ENCODE results near the gene NEK2. TPM values are rescaled to one million over a fixed set of nuclear protein-coding genes. Genes with fewer than 3 reads are reported as not detected.

The NEK2 gene
- total RNA-seq, 1 experiment from 2014 or later, result 17.6 TPM

- no peaks in the 10 kb centered on the region for H4K20me1 ChIP-seq (ENCODE audit: control insufficient read depth, insufficient read depth, insufficient read length)
- no peak overlapping the region for H3K4ac ChIP-seq (ENCODE audit: low read depth, low read length)
- H4K91ac ChIP-seq (ENCODE audit: insufficient read length, low read depth, low read length), result no peak overlapping the region
- H4K5ac ChIP-seq (ENCODE audit: insufficient read length, low read depth, low read length), result no peak overlapping the region
- no peak overlapping the region for H2BK20ac ChIP-seq (ENCODE audit: low read depth, low read length, poor library complexity, severe bottlenecking)
- TF ChIP-seq CTCF (conservative IDR thresholded peaks at IDR 0.05), result no peak
- H3K14ac ChIP-seq (ENCODE audit: insufficient read depth, low read length), result no peak overlapping the region
- Mint-ChIP-seq H3K4me3 (no peak overlapping the region), H3K9me3 (no peaks in the 10 kb centered on the region), H3K36me3 (ENCODE audit: insufficient read depth in 1 of 3, low read depth in 3 of 3) (no peaks in the 10 kb centered on the region), H3K27ac (no peak overlapping the region), H3K27me3 (ENCODE audit: low read depth) (no peaks in the 10 kb centered on the region; the same call in 1 of the 2 replicates), H3K4me1 (peaks cover 5 to 6% of the 10 kb centered on the region in 2 experiments)
- no peaks in the 10 kb centered on the region for H3K23me2 ChIP-seq (ENCODE audit: insufficient read length, low read depth, low read length, poor library complexity, severe bottlenecking)
- no peak overlapping the region for H2AK5ac ChIP-seq (ENCODE audit: insufficient read length, low read length)
- H3K79me1 ChIP-seq (ENCODE audit: insufficient read depth, low read depth, low read length, poor library complexity, severe bottlenecking), result no peaks in the 10 kb centered on the region
- no peak overlapping the region for H4K8ac ChIP-seq (replicated peaks; ENCODE audit: insufficient read length, low read depth, low read length)
- H3K18ac ChIP-seq (ENCODE audit: insufficient read length, low read depth, low read length), result no peak overlapping the region
- no peaks in the 10 kb centered on the region for H3K27me3 ChIP-seq (ENCODE audit: insufficient read depth, low read length)
- no peak overlapping the region for H3T11ph ChIP-seq (ENCODE audit: low read length)
- H2BK15ac ChIP-seq (ENCODE audit: low read depth, low read length), result no peak overlapping the region
- no peak overlapping the region for H3K27ac ChIP-seq (ENCODE audit: insufficient read length, low read depth, low read length)
- H3K56ac ChIP-seq (ENCODE audit: insufficient read length, low read depth, low read length), result no peak overlapping the region
- DNase-seq, result no peak
- H3K4me2 ChIP-seq (ENCODE audit: insufficient read depth, insufficient read length, low read length), result no peak overlapping the region
- no peak overlapping the region for H3K23ac ChIP-seq (ENCODE audit: insufficient read length, low read depth, low read length)
- no peak overlapping the region for H2BK5ac ChIP-seq (ENCODE audit: insufficient read length, low read length)
- H3K79me2 ChIP-seq (ENCODE audit: insufficient read depth, low read length), result no peaks in the 10 kb centered on the region
- H2BK120ac ChIP-seq (ENCODE audit: low read depth, low read length, poor library complexity, severe bottlenecking), result no peak overlapping the region
- no peaks in the 10 kb centered on the region for H3K4me1 ChIP-seq (ENCODE audit: insufficient read depth, low read length)
- no peaks in the 10 kb centered on the region for H3K9me3 ChIP-seq (ENCODE audit: control insufficient read depth, low read depth, low read length)
- H2AFZ ChIP-seq (ENCODE audit: low read length), result no peak overlapping the region
- WGBS (ENCODE audit: extremely low coverage, insufficient read length, low lambda C conversion rate), result no CpG with 5 or more reads among the region's 3 CpGs
- no peak overlapping the region for H2BK12ac ChIP-seq (ENCODE audit: insufficient read length, low read depth, low read length)
- H3K9ac ChIP-seq (ENCODE audit: extremely low read depth, insufficient read length, low read length), result no peak overlapping the region
Observed at GRCh38 chr1:211684791-211685190, 9.4 kb upstream of the NEK2 start.
